ENCODE results near the gene PRND.
"Not testable (repeated sequence)": the region's sequence is repeated elsewhere in the genome, so short reads cannot be mapped to it uniquely, and the experiment has no call there.

Gene PRND

DNA sequence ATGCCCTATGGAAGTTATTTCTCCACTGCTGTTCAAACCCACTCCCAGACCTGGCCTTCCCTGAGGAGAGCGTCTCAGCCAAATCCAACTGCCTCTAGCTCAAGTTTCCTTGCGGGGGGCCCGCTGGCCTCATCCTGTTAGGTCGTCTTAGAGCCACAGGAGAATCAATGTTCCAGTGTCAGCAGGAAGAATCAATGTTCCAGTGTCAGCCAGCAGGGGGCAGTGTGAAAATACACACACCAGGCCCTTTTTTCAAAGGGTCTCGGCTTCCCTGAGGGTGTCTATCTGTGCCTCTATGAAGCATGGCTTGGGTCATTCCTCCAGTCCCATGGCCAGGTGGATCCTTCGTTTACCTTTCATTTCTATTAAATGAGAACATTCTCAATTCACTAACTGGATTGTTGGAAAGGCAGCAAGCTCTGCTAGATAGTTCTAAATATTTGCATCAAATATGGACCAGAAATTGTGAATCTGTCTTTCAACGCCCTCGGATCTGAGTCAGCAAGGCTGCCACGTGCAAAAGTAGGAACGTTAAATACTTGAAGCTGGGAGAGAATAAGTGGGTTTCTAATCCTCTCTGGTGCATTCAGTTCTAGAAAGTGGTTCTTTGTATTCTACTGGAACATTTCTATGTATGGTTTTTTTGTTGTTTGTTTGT, 19.2 kb downstream of the PRND start:
- DNase-seq = no peak

DNA sequence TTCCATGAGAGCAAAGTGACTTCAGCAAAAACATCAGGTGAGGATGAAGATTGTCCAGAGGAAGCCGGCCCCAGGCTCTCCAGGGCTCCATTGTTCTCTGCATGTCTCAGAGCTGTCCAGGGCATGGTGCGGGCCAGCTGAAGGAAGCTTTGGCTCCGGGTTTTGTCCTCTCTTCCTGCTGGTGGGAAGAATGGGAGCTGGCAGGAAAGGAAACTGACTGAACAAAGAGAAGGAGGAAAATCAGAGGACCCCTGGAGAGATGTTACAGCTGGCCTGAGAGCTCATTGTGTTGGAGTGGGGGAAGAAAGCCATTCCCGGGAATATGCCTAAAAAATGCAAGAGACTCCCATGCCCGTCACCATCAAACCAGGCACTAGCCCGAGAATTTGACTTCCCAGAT, 27.1 kb downstream of the PRND start:
- DNase-seq = no peak

DNA sequence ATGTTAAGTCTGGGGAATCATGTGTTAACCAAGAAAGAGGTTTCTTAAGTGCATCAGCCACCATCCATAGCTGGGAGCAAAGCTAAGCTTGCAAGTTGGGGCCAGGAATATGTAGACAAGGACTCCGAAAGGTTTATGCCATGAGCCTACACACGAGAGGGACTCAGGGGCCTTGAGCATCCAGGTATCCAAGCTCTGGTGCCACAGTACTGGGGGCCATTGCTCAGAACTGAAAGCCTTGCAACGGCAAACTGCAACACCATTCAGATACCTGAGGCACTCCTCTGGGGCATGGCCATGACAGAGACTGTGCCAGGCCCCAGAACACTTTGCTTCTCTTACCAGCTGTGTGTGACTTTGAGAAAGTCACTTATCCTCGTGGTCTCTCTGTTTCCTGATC, 27.6 kb downstream of the PRND start:
- no peak for DNase-seq

DNA sequence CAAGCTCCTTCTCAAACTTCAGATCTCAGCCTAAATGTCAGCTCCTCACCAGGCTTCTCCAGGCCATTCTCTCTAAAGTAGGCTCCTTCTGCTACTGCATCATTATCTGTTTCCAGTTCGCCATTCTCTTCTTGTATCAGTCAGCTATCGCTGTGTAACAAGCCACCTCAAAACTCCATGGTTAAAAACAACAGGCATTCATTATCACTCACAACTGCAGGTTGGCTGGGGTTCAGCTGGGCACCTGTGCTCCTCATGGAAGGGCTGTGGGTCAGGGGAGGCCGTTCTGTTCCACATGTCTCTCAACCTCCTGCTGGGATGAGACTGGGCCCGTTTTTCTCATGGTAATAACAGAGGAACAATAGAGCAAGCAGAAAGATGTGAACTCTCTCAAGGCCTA, 28.7 kb downstream of the PRND start:
- DNase-seq = no peak

DNA sequence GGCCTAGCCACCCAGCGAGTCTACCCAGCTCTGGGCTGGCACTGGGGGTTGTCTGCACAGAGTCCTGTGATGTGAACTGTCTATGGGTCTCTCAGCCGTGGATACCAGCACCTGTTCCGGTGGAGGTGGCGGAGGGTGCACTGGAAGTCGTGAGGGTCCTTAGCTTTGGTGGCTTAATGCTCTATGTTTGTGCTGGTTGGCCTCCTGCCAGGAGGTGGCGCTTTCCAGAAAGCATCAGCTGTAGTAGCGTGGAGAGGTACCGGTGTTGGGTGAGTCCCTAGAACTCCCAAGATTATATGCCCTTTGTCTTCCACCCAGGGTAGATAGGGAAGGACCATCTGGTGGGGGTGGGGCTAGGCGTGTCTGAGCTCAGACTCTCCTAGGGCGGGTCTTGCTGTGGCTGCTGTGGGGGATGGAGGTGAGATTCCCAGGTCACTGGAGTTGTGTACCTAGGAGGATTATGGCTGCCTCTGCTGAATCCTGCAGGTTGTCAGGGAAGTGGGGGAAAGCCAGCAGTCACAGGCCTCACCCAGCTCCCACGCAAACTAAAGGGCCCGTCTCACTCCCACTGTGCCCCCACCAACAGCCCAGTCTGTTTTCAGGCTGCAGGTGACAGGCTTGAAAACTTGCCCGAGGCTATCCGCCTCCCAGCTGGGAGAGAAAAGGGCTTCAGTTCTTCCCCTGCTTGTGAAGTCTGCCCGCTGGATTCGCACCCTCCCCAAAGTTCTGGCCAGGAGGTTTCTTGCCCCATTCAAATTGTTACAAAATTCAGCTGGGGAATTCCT, 37.6 kb downstream of the PRND start:
- DNase-seq = not testable (repeated sequence)

DNA sequence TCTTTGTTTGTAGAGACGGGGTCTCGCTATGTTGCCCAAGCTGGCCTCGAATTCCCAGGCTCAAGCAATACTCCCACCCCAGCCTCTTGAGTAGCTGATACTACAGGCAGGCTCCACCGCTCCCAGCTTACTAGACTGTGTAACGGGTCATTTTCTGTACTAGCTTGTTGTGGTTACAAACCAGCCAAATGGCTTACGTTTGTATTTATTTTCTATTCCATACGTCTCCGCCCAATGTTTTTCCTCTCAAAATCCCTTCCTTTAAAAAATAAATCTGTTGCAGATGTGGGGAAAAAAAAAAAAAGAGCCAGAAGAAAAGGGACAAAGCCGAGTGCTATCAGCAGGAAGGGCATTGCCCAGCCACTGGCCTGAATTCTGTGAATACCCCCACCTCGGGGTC, 41.6 kb downstream of the PRND start:
- no peak for DNase-seq

DNA sequence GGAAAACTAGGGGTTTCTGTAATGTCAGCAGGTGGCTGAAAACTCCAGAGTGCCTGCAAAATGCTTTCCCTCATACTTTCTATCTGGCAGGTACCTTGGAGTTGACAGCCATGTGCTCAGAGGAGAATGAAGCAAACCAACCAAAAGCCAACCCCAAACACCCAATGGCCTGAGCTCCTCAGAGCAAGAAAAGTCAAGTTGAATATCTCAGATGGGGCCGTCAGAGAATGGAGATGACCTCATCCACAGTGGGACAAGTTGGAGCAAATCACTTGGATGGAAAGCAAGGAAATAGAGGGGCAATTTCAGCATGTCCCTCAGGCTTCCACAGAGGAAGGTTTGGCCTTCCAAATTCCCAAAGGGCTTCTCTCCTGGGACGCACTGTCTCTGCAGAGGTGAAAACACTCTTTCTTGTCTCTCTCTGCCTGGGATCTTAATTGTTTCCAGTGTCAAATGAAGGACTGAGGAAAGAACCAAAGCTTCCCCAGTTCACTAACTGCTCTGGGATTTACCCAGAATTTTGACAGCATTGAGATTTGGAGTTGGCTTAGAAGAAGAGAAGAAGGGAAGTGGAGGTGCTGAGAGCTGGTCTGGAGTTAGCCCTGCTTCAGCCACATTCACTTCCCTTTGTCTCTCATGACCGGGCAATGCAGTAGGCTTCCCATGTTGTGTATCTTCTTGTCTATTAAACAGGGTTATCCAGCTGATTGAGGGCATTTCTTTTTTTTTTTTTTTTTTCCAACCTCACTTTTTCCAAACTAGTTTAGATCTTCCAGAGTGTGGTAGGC, 42.2 kb downstream of the PRND start:
- DNase-seq = no peak

DNA sequence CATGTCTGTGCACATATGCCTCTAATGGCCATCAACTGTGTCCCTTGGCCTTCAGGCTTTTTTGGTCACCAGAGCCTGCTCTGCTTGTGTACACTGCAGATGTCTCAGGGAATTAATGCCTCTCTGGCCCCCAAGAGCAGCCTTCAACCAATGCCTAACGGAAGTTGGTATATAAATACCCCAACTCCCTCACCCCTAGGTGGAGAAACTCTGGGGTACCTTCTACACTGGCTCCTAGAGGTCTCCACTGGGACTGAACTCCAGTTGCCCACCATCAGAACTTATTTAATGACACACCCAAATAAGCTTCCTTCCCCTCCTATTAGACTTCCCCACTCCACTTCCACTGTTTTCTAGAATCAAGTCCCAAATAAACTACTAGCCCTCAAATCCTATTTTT, 43.1 kb downstream of the PRND start:
- no peak for DNase-seq

DNA sequence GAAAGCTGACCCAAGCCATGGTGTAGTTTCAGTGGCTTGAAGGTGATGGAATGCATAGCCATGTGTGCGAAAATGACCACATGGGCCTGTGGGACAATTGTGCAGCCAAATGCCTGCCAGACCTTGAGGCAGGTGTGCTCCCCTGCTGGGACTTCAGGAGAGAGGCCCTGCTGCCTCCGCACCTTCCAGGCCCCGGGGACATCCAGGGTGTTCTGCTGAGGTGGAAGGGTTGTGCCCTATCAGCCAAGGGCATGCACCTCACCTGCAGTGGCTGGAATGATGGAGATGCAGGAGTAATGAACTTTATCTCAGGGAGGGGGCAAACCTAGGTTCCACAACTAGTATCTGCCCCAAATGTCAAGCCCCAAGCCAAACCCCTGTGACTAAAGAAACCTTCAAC, 44.0 kb downstream of the PRND start:
- no peak for DNase-seq

DNA sequence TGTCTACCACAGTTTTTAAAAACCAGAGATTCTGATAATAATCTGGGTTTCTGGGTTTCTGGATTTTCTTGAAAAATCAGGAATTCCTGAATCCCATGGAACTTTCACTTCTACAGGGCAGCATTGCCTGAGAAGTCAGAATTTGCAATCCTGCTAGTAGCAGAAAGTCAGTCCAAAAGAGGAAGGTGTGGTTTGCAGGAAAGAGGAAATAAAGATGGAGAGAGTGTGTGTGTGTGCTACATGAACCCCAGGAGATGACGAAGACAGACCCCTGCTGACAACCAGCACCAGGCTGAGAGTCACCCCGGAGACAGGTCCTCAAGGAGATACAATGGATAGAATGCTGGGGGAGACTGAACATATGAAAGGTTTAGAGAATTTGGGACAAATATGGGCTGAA, 44.9 kb downstream of the PRND start:
- no peak for DNase-seq

DNA sequence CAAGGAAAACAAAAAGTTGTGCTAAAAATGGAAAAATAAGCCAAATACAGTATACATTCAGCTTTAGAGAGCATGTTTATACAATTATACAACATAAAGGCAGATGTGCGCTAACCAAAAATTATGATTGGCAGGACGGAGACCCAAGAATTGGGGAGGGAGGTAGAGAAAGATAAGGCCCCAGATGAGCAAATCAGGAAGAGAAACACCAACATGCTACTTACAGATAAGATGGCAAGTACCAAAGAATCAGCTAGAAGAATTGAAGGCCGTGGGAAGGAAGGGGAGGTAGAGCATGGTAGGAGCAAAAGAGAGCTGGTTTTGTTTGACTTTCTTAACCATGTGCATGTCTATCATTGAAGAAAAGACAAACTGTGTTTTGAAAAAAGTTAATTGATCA, 45.4 kb downstream of the PRND start:
- DNase-seq = no peak

DNA sequence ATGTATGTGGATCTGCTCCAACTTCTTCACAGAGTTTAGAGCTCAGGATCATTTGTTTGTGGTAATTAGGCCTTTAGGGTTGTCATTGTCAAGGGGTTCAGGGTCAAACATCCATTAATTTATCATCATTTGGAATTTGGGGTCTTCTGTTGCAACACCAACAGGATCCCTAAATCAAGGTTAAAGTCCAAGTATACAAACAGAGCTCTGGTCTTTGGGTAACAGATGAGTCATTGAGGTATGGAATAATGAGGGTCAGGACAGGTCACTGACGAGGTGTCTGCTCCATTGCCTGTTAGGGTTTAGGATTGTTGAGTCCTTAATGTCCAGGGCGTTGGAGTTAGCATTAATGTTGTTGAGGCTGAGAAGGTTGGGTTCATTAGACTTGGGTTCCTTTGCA, 47.6 kb downstream of the PRND start:
- DNase-seq = no peak

DNA sequence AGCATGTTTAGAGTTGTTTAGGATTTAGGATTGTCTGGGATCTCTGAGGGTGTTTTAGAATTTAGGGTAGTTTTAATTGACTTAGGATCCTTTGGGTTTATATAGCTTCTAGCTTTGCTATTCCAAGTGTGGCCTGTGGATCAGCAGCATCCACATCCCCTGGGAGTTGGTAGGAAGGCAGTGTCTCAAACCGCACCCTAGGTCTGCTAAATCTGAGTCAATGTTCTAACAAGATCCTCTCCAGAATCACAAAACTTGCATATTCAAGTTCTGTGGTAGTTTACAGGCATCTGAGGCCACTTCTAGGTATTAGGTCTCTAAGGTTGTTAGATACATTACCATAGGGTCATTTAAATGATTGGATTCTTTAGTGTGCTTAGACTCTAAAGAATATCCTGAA, 48.3 kb downstream of the PRND start:
- DNase-seq = no peak

DNA sequence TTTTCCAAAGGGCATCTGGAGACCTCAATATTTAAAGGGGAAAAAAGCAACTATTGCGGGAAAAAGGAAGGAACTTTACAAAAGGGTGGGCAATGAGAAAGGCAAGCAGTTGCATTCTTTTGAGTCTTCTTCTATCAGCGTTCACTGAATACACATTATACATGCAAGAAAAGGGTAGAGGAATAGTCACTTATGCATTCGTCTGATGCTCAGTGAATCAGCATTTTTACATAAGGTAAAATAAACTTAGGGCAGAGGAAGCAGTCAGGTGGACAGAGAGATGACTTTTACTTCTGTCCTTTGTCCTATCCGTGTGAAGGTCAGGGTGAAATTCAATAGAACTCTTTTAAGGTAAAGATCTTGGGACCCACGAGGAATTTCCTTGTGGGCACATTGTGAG, 49.3 kb downstream of the PRND start:
- DNase-seq = no peak

DNA sequence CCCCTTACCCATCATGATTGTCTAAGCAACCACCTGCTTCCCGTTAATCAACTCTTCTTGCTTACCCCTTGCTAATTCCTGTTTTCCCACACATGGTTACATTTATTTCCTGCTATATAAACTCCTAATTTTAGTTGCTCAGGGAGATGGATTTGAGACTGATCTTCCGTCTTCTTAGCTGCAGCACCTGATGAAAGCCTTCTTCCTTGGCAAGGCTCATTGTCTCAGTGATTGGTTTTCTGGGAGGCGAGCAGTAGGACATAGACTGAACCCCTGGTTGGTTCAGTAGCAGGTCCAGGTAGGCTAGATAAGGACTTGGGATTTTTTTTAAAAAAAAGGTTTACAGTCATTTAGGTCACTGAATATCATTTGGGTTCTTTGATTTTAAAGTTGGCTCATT, 50.4 kb downstream of the PRND start:
- no peak for DNase-seq

DNA sequence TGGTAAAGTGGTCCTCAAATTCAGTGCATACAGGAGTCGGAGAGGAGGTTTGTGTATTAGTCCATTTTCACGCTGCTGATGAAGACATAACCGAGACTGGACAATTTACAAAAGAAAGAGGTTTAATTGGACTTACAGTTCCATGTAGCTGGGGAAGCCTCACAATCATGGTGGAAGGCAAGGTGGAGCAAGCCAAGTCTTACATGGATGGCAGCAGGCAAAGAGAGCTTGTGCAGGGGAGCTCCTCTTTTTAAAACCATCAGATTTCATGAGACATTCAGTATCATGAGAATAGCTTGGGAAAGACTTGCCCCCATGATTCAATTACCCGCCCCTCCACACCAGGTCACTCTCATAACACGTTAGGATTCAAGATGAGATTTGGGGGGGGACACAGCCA, 51.3 kb downstream of the PRND start:
- not testable (repeated sequence) for DNase-seq

DNA sequence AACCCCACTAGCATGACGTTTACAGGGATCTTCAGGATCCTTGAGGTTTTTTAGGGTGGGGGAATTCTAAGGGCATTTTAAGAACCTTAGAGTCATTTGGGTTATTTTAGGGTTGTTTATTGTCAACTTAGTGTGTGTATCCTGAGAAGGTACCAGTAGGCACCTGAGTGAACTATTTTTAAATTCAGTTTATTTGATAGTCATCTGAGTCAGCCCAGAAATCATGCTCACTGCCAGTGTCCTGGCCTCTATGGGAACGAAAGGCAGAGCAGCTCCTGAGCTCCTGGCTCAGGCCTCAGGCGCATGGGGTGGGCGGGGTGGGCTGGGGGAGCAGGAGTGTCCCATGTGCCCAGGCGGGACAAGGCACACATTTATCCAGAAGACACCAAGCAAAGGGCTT, 52.0 kb downstream of the PRND start:
- DNase-seq = no peak

DNA sequence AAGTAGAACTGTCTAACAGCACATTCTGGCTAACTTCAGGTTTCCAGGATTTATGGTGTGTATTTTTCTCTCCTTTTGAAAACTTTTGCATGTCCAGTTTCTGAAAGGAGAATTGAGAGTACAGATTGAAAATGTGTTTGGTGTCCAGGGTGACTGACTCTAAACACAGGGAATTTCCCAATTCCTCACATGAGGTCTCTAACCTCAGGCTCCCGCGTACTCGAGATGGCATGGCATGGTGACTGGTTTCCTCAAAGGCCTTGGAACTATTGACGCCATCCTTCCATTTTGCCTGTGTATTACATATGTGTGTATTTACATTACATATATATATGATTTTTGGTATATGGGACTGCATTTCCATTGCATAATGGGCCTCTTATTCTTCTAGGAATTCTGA, 52.5 kb downstream of the PRND start:
- no peak for DNase-seq

DNA sequence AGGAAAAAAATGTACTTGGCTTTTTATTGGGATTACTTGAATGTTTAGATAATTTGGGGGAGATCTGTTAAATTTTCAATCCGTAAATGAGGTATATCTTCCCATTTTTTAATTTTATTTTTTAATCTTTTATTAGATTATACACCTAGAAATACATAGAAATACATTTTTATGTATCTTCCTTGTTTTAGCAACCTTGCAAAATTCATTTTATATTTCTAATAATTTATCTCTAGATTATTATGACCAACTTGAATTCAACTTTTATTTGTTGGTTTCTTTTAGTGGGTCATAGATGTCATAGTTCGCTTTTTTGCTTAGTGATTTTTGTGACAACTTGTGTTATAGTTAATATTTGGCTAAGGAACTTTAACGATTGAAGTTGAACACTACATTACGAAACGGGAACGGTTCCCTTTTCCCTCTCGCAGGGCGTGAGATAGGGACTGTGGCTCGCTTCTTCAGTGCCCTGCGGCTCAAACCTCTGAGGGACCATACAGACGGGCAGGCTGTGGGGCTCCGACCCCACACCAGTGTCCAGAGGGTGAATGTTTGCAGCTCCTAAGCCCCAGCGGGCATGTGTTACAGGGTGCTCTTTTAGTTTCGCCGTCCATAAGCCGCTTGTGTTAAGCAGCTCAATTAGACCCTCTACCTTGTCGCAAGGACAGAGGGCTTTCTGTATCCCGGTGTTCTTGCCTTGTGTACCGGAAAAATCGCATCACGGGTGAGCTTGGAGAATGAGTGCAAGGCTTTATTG, 53.8 kb downstream of the PRND start:
- DNase-seq = no peak

DNA sequence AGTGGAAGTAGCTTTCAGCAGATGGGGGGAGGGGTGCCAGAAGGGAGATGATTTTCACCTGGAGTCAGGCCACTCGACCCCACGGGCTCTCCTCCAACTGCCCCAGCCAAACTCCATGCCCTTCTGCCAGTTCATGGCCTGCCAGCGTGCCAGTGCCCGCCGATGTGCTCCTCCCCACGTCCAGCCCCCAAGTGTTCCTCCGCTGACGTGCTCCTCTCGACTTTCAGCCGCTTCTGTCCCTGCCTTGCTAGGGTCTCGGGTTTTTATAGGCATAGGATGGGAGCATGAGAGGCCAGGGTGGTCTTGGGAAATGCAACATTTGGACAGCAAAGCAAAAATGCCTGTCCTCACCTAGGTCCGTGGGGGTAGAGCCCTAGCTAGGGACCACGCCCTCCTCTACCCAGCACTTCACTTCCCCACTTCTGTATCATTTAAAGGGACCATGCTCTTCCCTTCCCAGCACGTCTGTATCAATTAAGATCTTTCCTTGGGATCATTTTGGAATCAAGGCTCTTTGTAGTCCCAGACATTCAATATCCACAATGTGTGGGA, 54.4 kb downstream of the PRND start:
- DNase-seq = no peak

Measured in kidney glomerular epithelial cell (primary cell).